HG02588 (cell line): ENCODE measurements around the gene HIBADH.
"Not testable (repeated sequence)": the region's sequence is repeated elsewhere in the genome, so short reads cannot be mapped to it uniquely, and the experiment has no call there.

Experiments used
- ATAC-seq: cut with Tn5 transposase; IDR thresholded peaks from one replicate; pipeline ENCODE4 v1.9.1; 2021; ENCODE audit warnings: mild to moderate bottlenecking, moderate library complexity; ENCODE audit not compliant: unreplicated experiment

HIBADH gene

GRCh38 chr7:27639048-27639447 is 23.6 kb downstream of the HIBADH start:
- not testable (repeated sequence) for ATAC-seq

- ATAC-seq: no peak
Observed at GRCh38 chr7:27636326-27637006, 26.2 kb downstream of the HIBADH start.

GRCh38 chr7:27635728-27636127 is 27.0 kb downstream of the HIBADH start:
- no peak for ATAC-seq

- no peak for ATAC-seq
Observed at GRCh38 chr7:27634671-27635493, 27.8 kb downstream of the HIBADH start.

GRCh38 chr7:27633062-27633461 is 29.6 kb downstream of the HIBADH start:
- no peak for ATAC-seq

DNA sequence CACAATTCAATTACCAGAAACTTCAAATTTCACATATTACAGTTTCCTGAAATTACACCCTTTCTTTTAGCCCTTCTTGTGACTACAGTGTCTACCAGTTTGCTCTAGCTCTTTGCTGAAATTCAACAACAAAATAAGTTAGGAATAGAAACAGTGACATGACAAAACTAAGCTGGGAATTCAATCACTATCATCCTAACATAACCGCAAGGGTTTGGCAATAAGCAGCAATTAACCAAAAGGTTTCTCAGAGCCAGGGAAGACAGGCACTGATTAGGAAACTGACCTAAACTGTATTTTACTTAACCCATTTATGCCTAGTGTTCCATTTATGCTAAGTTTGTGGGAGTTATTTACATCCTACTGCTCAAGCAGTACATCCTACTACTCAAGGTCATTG is 31.3 kb downstream of the HIBADH start:
- ATAC-seq: no peak

GRCh38 chr7:27627146-27627545 is 35.5 kb downstream of the HIBADH start:
- no peak for ATAC-seq

- no peak for ATAC-seq
Observed at GRCh38 chr7:27619492-27619891, 43.2 kb downstream of the HIBADH start.

- no peak for ATAC-seq
Observed at GRCh38 chr7:27617651-27618381, 44.9 kb downstream of the HIBADH start.

DNA sequence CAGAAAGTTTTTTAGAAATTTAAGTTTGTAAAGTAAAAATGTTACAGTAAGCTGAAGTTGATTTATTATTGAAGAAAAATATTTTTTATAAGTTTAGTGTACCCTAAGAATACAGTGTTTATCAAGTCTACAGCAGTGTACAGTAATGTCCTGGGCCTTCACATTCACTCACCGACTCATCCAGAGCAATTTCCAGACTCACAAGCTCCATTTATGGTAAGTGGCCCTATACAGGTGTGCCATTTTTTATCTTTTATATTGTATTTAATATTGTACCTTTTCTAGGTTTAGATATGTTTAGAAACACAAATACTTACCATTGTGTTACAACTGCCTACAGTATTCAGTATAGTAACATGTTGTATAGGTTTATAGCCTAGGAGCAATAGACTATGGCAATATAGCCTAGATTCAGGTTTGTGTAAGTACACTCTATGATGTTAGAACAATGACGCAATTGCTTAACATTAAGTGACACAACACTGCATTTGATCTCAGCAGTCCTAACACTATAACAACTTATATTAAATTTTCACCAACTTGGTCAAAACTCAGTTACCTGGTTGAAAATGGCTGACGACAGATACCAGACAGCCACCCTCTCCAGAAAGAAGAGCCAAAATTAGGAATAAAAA is 45.7 kb downstream of the HIBADH start:
- no peak for ATAC-seq

DNA sequence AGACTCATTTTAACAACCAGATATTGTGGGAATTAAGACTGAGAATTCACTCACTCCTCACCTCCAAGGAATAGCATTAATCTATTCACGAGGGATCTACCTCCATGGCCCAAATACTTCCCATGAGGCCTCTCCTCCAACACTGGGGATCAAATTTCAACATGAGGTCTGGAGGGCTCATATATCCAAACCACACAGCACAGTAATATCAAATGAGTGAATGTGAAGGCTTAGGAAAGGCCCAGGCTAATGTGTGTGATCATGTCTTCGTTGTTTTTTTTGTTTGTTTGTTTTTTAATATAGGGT is 46.5 kb downstream of the HIBADH start:
- no peak for ATAC-seq

DNA sequence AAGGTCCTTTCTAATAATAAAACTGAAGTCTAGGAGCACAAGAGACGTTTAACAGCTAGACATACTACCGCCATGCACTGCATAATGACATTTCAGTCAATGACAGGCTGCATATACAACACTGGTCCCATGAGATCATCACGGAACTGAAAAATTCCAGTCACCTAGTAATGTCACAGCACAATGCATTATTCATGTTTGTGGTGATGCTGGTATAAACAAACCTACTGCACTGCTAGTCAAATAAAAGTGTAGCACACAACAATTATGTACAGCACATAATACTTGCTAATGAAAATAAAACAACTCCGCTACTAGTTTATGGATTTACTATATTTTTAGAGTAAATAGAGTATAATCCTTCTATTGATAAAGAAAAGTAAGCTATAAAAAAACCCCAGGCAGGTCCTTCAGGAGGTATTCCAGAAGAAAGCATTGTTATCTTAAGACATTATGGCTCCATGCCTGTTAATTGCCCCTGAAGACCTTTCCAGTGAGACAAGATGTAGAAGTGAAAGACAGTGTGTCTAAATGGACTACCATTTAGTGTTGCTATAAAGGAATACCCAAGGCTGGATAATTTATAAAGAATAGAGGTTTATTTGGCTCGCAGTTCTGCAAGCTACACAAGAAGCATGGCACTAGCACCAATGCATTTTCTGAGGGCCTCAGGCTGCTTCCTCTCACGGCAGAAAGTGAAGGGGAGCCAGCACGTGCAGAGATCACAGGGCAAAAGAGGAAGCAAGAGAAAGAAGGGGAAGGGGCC is 47.1 kb downstream of the HIBADH start:
- no peak for ATAC-seq

DNA sequence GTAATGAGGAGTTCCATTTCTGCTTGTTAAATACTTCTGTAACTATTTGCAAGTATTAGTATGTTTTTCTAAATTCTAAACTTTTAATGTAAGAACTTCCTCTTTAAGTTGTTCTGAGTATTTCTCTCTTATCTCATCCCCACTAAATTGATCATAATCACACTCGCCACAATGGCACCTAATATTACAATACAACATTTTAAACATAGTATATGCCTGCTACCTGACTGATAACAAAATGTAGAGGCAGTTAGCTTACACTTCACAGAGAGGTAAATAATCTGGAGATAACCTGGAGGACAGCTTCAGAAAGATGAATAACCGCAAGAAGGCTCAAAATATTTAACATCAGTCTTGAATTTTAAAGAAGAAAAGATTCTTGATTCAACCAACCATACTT is 48.6 kb downstream of the HIBADH start:
- no peak for ATAC-seq

DNA sequence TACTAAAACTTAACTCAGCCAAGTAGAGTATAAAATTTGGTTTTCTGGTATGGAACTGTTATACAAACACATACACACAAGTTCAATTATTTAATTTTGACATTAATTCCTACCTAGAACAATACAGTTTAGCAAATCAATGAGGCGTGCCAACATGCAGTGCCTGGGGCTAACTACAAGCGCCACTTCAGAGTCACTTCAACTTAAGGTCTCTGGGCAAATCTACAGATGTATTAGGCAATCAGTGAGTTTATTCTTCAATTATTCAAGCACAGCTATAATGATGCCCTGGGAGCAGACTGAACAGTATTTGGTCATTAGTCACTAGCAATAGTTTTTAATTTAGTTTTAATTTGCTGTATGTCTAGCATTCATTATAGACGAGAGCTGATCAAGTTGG is 51.6 kb downstream of the HIBADH start:
- no peak for ATAC-seq

DNA sequence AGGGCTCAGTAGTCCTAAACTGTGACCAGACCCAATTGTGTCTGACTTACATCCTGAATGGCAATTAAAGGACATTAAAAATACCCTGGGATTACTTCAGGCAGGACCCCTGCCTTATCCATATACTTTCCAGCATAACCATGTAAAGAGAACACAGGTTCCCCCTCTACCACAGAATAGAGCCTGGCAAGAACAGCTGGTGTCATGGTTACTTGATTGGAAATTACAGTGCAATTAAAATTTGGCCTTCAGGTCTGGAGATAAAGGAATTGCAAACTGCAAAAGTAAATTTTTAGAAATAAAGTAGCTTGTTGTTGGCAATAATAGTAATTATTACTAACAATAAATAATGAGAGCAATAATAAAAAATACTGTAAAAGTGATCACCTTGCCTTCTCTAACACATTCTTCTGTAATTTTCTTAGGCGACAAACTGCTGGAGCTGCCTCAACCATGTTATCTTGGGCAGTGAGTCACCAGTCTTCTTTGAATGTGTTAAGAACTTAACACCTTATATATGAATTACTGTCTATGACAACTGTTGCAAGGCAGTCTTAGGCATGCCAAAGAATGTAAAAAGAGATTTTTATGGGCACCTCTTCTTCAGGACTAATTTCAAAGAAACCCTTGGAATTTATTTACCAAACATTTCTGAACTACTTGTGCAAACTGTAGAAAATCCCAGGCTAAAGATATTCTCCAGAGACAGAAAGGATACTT is 53.7 kb downstream of the HIBADH start:
- ATAC-seq: no peak

DNA sequence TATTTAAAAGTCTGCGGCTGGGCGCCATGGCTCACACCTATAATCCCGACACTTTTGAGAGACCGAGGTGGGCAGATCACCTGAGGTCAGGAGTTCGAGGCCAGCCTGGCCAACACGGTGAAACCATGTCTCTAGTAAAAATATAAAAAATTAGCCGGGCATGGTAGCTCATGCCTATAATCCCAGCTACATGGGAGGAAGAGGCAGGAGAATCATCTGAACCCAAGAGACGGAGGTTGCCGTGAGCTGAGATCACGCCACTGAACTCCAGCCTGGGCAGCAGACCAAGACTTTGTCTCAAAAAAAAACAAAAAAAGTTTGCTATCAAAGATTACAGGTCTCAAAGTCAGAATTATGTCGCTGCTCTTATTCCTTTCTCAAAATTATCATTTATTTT is 55.5 kb downstream of the HIBADH start:
- ATAC-seq: no peak

- no peak for ATAC-seq
Observed at GRCh38 chr7:27606270-27607209, 56.1 kb downstream of the HIBADH start.

DNA sequence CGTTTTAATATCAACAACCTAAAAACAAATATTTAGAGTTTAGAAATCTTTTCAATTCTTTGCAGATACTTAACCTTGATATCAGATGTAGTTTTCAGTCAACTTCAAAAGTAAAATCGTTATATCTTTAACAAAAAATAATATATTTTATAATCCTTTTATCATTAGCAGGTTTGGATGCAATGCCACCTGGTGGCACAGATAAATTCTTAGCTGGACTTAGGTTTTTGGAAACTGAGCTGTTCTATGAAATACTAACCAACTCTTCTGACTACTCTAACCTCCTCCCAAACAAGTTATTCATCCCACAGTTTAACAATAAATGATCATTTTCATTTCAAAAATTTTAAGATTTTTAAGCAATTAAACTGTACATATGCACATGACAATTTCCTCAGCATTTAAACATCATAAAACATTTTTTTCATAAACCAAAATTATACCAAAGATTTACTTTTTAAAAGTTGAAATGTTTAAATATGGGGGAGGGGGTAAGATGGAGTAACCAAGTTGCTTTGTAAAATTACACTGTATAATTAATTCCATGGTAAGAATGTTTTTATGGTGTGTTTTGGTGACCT is 56.9 kb downstream of the HIBADH start:
- ATAC-seq: no peak

DNA sequence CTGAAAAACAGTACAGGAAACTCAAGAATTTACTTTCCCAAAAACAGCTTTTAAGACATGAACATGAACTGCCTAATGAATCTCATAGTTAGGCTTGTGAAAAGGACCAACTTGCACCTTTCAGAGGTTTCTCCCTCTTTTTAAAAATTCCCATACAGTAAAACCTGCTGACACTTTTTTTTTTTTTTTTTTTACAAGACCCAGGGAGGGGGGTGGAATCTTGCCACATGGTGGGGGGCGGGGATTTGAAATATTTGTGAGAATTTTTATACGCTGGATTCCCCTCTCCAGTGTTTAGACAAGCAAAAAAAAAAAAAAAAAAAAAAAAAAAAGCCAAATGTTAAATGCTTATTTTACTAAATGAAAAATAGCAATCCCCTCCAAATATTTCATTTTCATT is 57.4 kb downstream of the HIBADH start:
- no peak for ATAC-seq
